ENCODE measurements around the gene MMP3.
A peak's percentile ranks its signal among the peaks of the same experiment; 100 is the strongest.

Gene MMP3

GRCh38 chr11:102831489-102832440, 11.6 kb downstream of the MMP3 start:
- DNase-seq (ENCODE audit: low read depth) = peak; percentile 77

- DNase-seq (ENCODE audit: low read depth) = no peak
These were observed 12.3 kb downstream of the MMP3 start for GRCh38 chr11:102831128-102831488.

GRCh38 chr11:102830001-102830727, 13.2 kb downstream of the MMP3 start:
- DNase-seq (ENCODE audit: low read depth) = peak; percentile 50

- DNase-seq (ENCODE audit: low read depth) = no peak
These were observed 14.0 kb downstream of the MMP3 start for GRCh38 chr11:102829316-102830000.

GRCh38 chr11:102824556-102824955, 18.9 kb downstream of the MMP3 start:
- DNase-seq (ENCODE audit: low read depth) = no peak

- DNase-seq (ENCODE audit: low read depth) = no peak
These were observed 23.9 kb downstream of the MMP3 start for GRCh38 chr11:102819491-102819890.

- DNase-seq (ENCODE audit: low read depth) = no peak
These were observed 29.9 kb downstream of the MMP3 start for GRCh38 chr11:102813484-102813883.

- no peak for DNase-seq (ENCODE audit: low read depth)
These were observed 31.2 kb downstream of the MMP3 start for GRCh38 chr11:102812188-102812587.

- peak; percentile 50 for DNase-seq (ENCODE audit: low read depth)
These were observed 32.3 kb downstream of the MMP3 start for GRCh38 chr11:102810950-102811660.

- no peak for DNase-seq (ENCODE audit: low read depth)
These were observed 33.4 kb downstream of the MMP3 start for GRCh38 chr11:102809971-102810370.

- peak; percentile 36 for DNase-seq (ENCODE audit: low read depth)
These were observed 35.5 kb downstream of the MMP3 start for GRCh38 chr11:102807921-102808320.

- peak; percentile 78 for DNase-seq (ENCODE audit: low read depth)
These were observed 37.1 kb downstream of the MMP3 start for GRCh38 chr11:102806296-102806695.

GRCh38 chr11:102802341-102802740, 41.1 kb downstream of the MMP3 start:
- DNase-seq (ENCODE audit: low read depth) = peak; percentile 97

- peak; percentile 28 for DNase-seq (ENCODE audit: low read depth)
These were observed 42.6 kb downstream of the MMP3 start for GRCh38 chr11:102800767-102801166.

- DNase-seq (ENCODE audit: low read depth) = peak; percentile 84
These were observed 43.6 kb downstream of the MMP3 start for GRCh38 chr11:102799681-102800340.

GRCh38 chr11:102798012-102798746, 45.2 kb downstream of the MMP3 start, which contains the start of gene MMP1:
TSS of gene MMP1 (minus strand) at chr11:102798160. CDS start at chr11:102798092, 68 bp downstream.
- DNase-seq (ENCODE audit: low read depth) = peak; percentile 90

- DNase-seq (ENCODE audit: low read depth) = peak; percentile 66
These were observed 49.0 kb downstream of the MMP3 start for GRCh38 chr11:102794382-102794781.

- no peak for DNase-seq (ENCODE audit: low read depth)
These were observed 49.6 kb downstream of the MMP3 start for GRCh38 chr11:102793677-102794290.

- DNase-seq (ENCODE audit: low read depth) = no peak
These were observed 50.8 kb downstream of the MMP3 start for GRCh38 chr11:102792604-102793003.

All from EH (cell line).